ENCODE data around the gene ASIP. TPM values are rescaled to one million over a fixed set of nuclear protein-coding genes. Genes with fewer than 3 reads are reported as not detected.
"Not testable (repeated sequence)": the region's sequence is repeated elsewhere in the genome, so short reads cannot be mapped to it uniquely, and the experiment has no call there.

ASIP gene
- total RNA-seq, 1 experiment from 2014 or later, result not detected

DNA sequence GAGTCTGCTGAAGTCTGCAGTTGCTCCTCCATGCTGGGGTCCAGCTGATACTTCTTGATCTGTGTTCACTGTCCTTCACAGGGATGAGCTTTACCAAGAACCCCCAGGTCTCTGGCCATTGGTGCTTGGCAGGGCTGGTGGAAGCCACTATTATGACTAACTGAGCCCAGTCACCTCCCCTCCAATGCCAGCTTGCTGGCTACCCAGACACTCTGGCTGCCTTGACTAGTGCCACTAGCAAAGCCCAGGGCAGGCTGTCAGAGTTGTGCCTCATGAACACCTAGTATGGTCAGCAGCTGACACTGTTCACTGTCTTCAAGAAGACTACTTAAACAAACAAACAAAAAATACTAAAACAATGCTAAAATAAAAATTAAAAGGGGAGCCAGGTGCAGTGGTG is 8.8 kb downstream of the ASIP start:
- DNase-seq, result no peak
- TF ChIP-seq, protein P1, sequence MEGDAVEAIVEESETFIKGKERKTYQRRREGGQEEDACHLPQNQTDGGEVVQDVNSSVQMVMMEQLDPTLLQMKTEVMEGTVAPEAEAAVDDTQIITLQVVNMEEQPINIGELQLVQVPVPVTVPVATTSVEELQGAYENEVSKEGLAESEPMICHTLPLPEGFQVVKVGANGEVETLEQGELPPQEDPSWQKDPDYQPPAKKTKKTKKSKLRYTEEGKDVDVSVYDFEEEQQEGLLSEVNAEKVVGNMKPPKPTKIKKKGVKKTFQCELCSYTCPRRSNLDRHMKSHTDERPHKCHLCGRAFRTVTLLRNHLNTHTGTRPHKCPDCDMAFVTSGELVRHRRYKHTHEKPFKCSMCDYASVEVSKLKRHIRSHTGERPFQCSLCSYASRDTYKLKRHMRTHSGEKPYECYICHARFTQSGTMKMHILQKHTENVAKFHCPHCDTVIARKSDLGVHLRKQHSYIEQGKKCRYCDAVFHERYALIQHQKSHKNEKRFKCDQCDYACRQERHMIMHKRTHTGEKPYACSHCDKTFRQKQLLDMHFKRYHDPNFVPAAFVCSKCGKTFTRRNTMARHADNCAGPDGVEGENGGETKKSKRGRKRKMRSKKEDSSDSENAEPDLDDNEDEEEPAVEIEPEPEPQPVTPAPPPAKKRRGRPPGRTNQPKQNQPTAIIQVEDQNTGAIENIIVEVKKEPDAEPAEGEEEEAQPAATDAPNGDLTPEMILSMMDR (IDR thresholded peaks at IDR 0.05; ENCODE audit: insufficient read depth in 1 of 2, low read depth in 1 of 2, low read length in 1 of 2, severe bottlenecking in 1 of 2, unreplicated experiment in 1 of 2), result no peak
- Mint-ChIP-seq H3K36me3 (ENCODE audit: insufficient read depth, unreplicated experiment) (no peaks in the 10 kb centered on the region), H3K4me3 (ENCODE audit: unreplicated experiment) (no peak overlapping the region), H3K4me1 (ENCODE audit: low read depth, unreplicated experiment) (peaks cover 18% of the 10 kb centered on the region), H3K27me3 (ENCODE audit: insufficient read depth, unreplicated experiment) (no peaks in the 10 kb centered on the region), H3K9me3 (ENCODE audit: unreplicated experiment) (no peaks in the 10 kb centered on the region), H3K27ac (ENCODE audit: unreplicated experiment) (no peak overlapping the region)
- intact Hi-C loops (cut with micrococcal nuclease; ENCODE audit: unreplicated experiment), result no loop called here
- Histone ChIP-seq H3K9me3 (no peaks in the 10 kb centered on the region), H3K4me1 (peaks cover 14% of the 10 kb centered on the region), H3K4me3 (ENCODE audit: low read depth, low read length) (no peak overlapping the region), H3K36me3 (ENCODE audit: control insufficient read depth, insufficient read depth, low read length) (no peaks in the 10 kb centered on the region), H3K27me3 (replicated peaks; ENCODE audit: control insufficient read depth, insufficient read depth, low read length) (no peaks in the 10 kb centered on the region)
- ChIA-PET CTCF (interaction anchor here (1.2 kb wide), 1 partner anchor 63 kb away, joined by 3 read pairs; no protein-coding TSS in a partner anchor), POLR2A (no interaction called here)
- BruUV-seq (replicated peaks), result no TSS peak

DNA sequence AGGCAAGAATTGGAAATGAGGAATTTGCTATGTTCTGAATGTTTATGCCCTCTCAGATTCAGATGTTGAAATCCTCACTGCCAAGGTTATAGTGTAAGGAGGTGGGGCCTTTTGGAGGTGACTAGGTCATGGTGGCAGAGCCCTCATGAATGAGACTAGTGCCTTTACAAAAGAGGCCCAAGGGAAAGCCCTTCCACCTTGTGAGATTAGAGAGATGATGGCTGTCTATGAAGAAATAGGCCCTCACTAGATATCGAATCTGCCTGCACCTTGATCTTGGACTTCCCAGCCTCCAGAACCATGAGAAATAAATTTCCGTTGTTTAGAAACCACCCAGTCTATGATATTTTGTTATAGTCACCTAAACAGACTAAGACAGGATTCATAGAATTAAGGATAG is 10.4 kb downstream of the ASIP start:
- TF ChIP-seq, protein P1 (IDR thresholded peaks at IDR 0.05; ENCODE audit: insufficient read depth in 1 of 2, low read depth in 1 of 2, low read length in 1 of 2, severe bottlenecking in 1 of 2, unreplicated experiment in 1 of 2), result no peak
- H3K36me3 ChIP-seq (ENCODE audit: control insufficient read depth, insufficient read depth, low read length), result no peaks in the 10 kb centered on the region
- H3K4me3 ChIP-seq (ENCODE audit: low read depth, low read length), result no peak overlapping the region
- no peaks in the 10 kb centered on the region for H3K27me3 ChIP-seq (replicated peaks; ENCODE audit: control insufficient read depth, insufficient read depth, low read length)
- intact Hi-C loops (cut with micrococcal nuclease; ENCODE audit: unreplicated experiment), result no loop called here
- Mint-ChIP-seq H3K27me3 (ENCODE audit: insufficient read depth, unreplicated experiment) (no peaks in the 10 kb centered on the region), H3K36me3 (ENCODE audit: insufficient read depth, unreplicated experiment) (no peaks in the 10 kb centered on the region), H3K27ac (ENCODE audit: unreplicated experiment) (no peak overlapping the region), H3K9me3 (ENCODE audit: unreplicated experiment) (no peaks in the 10 kb centered on the region), H3K4me3 (ENCODE audit: unreplicated experiment) (no peak overlapping the region), H3K4me1 (ENCODE audit: low read depth, unreplicated experiment) (peaks cover 27% of the 10 kb centered on the region)
- H3K4me1 ChIP-seq, result peaks cover 19% of the 10 kb centered on the region
- no TSS peak for BruUV-seq (replicated peaks)
- DNase-seq, result no peak
- H3K9me3 ChIP-seq, result no peaks in the 10 kb centered on the region
- ChIA-PET POLR2A (no interaction called here), CTCF (no interaction called here)

DNA sequence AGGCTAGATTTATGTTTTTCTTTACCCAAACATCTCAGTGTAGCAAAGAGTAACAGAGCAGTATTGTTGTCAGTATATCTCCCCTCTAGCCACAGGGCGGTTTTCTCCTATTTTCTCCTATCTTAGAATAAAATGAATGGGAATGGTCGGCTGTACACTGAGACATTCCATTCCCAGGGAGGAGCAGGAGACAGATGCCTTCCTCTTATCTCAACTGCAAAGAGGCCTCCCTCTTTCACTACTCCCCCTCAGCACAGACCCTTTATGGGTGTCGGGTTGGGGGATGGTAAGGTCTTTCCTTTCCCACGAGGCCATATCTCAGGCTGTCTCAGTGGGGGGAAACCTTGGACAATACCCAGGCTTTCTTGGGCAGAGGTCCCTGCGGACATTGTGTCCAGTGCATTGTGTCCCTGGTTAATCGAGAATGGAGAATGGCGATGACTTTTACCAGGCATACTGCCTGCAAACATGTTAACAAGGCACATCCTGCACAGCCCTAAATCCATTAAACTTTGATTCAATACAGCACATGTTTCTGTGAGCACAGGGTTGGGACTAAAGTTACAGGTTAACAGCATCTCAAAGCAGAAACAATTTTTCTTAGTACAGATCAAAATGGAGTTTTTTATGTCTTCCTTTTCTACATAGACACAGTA is 11.3 kb downstream of the ASIP start:
- peaks cover 19% of the 10 kb centered on the region for H3K4me1 ChIP-seq
- peaks cover 27% of the 10 kb centered on the region for H3K4me1 Mint-ChIP-seq (ENCODE audit: low read depth, unreplicated experiment)
- intact Hi-C loops (cut with micrococcal nuclease; ENCODE audit: unreplicated experiment); POLR2A ChIA-PET; CTCF ChIA-PET; H3K4me3 ChIP-seq (ENCODE audit: low read depth, low read length); BruUV-seq (replicated peaks); H3K27me3 Mint-ChIP-seq (ENCODE audit: insufficient read depth, unreplicated experiment); H3K9me3 Mint-ChIP-seq (ENCODE audit: unreplicated experiment); H3K36me3 ChIP-seq (ENCODE audit: control insufficient read depth, insufficient read depth, low read length); H3K27ac Mint-ChIP-seq (ENCODE audit: unreplicated experiment); H3K36me3 Mint-ChIP-seq (ENCODE audit: insufficient read depth, unreplicated experiment); H3K9me3 ChIP-seq; H3K4me3 Mint-ChIP-seq (ENCODE audit: unreplicated experiment); H3K27me3 ChIP-seq (replicated peaks; ENCODE audit: control insufficient read depth, insufficient read depth, low read length); DNase-seq: not testable (repeated sequence)

Measured in Caco-2 (cell line).